Neural crest cell (in vitro differentiated cells): Measurements from ENCODE around the gene NPTX2. TPM values are rescaled to one million over a fixed set of nuclear protein-coding genes. Genes with fewer than 3 reads are reported as not detected.

Experiments used
- DNase-seq: peaks from one replicate; pipeline ENCODE4 v3.0.0; 2021; ENCODE audit warnings: low read depth, mixed read lengths, low spot score
- H3K27ac Mint-ChIP-seq: one replicate; pipeline ENCODE4 v1.8.0; 2021; ENCODE audit warnings: mild to moderate bottlenecking, mixed read lengths; ENCODE audit not compliant: unreplicated experiment
- H3K27me3 Mint-ChIP-seq: 2 replicates; pipeline ENCODE4 v1.8.0; 2021; ENCODE audit warnings: low read depth, mild to moderate bottlenecking, mixed read lengths
- H3K36me3 Mint-ChIP-seq: 2 replicates; pipeline ENCODE4 v1.8.0; 2021; ENCODE audit warnings: low read depth, mild to moderate bottlenecking, mixed read lengths
- H3K4me1 Mint-ChIP-seq: 2 replicates; pipeline ENCODE4 v1.8.0; 2021; ENCODE audit warnings: mixed read lengths
- H3K4me3 Mint-ChIP-seq: one replicate; pipeline ENCODE4 v1.8.0; 2021; ENCODE audit warnings: mild to moderate bottlenecking, mixed read lengths
- H3K9me3 Mint-ChIP-seq: 2 replicates; pipeline ENCODE4 v1.8.0; 2021; ENCODE audit warnings: mixed read lengths
- total RNA-seq: library from RNA; stranded (reverse); gene quantifications from 2 replicates; pipeline ENCODE4 v1.2.1, GENCODE V29; 2021
- TF ChIP-seq, protein P1 (sequence below): fragments of 200-600 bp; sonication (generic); conservative IDR thresholded peaks from 2 replicates; pipeline ENCODE4 v1.5.0; 2021; ENCODE audit warnings: antibody characterized with exemption, mild to moderate bottlenecking

NPTX2 gene
- total RNA-seq, 1 donor from 2014 or later, result 15.9 TPM

DNA sequence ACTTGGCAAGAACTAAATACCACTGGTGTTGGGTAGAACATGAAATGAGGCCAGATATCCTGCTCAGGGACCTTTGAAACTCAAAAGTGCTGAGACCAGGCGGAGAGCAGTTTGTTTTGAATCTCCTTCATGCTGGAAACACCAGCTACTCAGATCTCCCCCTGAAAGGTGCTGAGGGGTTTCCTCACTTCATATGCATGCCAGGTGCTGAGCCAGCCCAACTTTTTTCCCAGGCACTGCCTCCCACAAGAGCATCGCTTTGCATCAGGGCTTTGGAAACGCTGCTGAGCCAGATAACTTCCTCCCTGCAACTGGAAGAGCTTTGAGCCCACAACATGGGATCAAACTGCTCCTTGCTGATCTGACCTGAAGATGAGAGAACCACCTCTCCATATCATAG, 13.7 kb downstream of the NPTX2 start:
- Mint-ChIP-seq H3K36me3 (no peaks in the 10 kb centered on the region), H3K4me1 (peaks cover 16% of the 10 kb centered on the region), H3K27ac (no peak overlapping the region), H3K9me3 (no peaks in the 10 kb centered on the region), H3K4me3 (no peak overlapping the region), H3K27me3 (peaks cover 66% of the 10 kb centered on the region)
- TF ChIP-seq, protein P1, sequence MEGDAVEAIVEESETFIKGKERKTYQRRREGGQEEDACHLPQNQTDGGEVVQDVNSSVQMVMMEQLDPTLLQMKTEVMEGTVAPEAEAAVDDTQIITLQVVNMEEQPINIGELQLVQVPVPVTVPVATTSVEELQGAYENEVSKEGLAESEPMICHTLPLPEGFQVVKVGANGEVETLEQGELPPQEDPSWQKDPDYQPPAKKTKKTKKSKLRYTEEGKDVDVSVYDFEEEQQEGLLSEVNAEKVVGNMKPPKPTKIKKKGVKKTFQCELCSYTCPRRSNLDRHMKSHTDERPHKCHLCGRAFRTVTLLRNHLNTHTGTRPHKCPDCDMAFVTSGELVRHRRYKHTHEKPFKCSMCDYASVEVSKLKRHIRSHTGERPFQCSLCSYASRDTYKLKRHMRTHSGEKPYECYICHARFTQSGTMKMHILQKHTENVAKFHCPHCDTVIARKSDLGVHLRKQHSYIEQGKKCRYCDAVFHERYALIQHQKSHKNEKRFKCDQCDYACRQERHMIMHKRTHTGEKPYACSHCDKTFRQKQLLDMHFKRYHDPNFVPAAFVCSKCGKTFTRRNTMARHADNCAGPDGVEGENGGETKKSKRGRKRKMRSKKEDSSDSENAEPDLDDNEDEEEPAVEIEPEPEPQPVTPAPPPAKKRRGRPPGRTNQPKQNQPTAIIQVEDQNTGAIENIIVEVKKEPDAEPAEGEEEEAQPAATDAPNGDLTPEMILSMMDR, result no peak
- DNase-seq, result no peak

DNA sequence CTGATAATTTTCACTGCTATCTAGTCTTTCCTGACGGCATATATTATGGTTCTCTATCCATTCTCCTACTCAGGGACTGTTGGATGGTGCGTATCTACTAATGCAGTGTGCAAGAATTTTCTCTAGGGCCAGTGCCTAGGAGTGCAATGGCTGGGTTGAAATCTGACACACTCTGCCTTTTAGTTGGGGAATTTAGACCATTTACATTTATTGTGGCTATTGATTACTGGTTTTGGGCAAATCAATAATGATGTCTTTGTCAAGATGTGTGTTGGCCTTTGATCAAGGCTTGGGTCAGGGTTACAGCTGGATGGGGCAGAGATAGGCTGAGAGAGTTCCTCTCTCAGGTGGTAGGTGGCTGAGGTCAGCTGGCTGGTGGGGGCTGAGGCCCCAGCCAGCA, 21.8 kb downstream of the NPTX2 start:
- peaks cover 12% of the 10 kb centered on the region for H3K27me3 Mint-ChIP-seq
- no peak overlapping the region for H3K4me3 Mint-ChIP-seq
- H3K4me1 Mint-ChIP-seq, result peaks cover 4% of the 10 kb centered on the region
- TF ChIP-seq, protein P1, result no peak
- no peak overlapping the region for H3K27ac Mint-ChIP-seq
- H3K9me3 Mint-ChIP-seq, result peaks cover 4% of the 10 kb centered on the region
- no peak for DNase-seq
- H3K36me3 Mint-ChIP-seq, result no peaks in the 10 kb centered on the region

DNA sequence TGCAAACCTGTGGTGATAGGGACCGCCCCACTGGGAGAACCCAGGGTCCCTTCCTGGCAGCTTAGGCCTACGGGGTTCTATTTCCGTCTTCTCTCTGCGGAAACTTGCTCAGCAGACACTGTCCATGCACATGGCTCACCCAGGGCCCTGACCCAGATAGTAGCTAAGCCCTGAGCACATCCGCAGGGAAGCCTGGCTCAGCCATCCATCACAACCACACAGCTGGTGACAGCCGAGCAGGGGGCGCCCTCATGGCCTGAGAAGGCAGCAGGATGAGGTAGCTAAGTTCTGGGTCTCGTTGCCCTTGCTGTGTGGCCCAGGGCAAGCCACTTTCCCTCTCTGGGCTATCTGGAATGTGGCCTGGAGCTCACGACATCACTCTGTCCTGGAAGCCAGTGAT, 23.3 kb downstream of the NPTX2 start:
- no peak overlapping the region for H3K27ac Mint-ChIP-seq
- peaks cover 4% of the 10 kb centered on the region for H3K4me1 Mint-ChIP-seq
- no peak overlapping the region for H3K4me3 Mint-ChIP-seq
- H3K9me3 Mint-ChIP-seq, result peaks cover 4% of the 10 kb centered on the region
- no peaks in the 10 kb centered on the region for H3K36me3 Mint-ChIP-seq
- TF ChIP-seq, protein P1, result no peak
- H3K27me3 Mint-ChIP-seq, result peaks cover 12% of the 10 kb centered on the region
- DNase-seq, result no peak

GRCh38 chr7:98641646-98642500, 24.8 kb downstream of the NPTX2 start:
- Mint-ChIP-seq H3K27ac (no peak overlapping the region), H3K9me3 (peaks cover 4% of the 10 kb centered on the region), H3K4me3 (no peak overlapping the region), H3K27me3 (peaks cover 4% of the 10 kb centered on the region), H3K4me1 (peaks cover 4% of the 10 kb centered on the region), H3K36me3 (no peaks in the 10 kb centered on the region)
- TF ChIP-seq, protein P1, result no peak
- DNase-seq, result no peak

DNA sequence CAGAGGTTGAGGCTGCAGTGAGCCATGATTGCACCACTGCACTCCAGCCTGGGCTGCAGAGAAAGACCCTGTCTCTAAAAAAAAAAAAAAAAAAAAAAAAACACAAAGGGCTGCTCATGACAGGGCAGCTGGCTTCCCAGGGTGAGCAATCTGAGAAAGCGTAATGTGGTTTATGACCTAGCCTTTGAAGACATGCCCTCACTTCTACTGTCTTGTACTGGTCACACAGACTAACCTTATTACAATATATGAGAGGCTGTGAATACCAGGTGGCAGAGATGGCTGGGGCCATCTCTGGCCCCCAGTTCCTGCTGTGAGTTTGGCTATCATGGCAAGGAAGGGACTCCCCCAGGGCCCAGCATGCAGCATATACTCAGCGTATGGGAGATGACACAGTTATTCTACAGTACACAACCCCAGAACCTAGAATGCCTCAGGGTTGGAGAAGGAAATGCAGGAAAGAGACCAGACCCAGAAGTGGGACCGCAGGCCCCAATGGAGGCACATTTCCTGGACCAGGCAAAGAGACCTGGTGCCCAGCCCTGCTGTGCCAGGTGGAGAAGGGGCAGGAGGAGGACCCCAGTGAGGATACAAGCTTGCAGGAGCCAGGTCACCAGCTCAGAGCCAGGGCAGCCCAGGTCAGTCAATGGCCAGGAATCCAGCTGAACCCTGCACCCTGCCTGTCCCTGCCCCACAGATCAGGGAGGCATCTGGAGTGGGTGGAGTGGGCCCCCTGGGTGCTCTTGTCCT, 26.3 kb downstream of the NPTX2 start:
- Mint-ChIP-seq H3K27ac (no peak overlapping the region), H3K4me1 (peaks cover 4% of the 10 kb centered on the region), H3K4me3 (no peak overlapping the region), H3K27me3 (peaks cover 3% of the 10 kb centered on the region), H3K36me3 (no peaks in the 10 kb centered on the region), H3K9me3 (peaks cover 4% of the 10 kb centered on the region)
- TF ChIP-seq, protein P1, result no peak
- no peak for DNase-seq
